Measurements from ENCODE around the gene P2RX2.

Gene P2RX2

DNA sequence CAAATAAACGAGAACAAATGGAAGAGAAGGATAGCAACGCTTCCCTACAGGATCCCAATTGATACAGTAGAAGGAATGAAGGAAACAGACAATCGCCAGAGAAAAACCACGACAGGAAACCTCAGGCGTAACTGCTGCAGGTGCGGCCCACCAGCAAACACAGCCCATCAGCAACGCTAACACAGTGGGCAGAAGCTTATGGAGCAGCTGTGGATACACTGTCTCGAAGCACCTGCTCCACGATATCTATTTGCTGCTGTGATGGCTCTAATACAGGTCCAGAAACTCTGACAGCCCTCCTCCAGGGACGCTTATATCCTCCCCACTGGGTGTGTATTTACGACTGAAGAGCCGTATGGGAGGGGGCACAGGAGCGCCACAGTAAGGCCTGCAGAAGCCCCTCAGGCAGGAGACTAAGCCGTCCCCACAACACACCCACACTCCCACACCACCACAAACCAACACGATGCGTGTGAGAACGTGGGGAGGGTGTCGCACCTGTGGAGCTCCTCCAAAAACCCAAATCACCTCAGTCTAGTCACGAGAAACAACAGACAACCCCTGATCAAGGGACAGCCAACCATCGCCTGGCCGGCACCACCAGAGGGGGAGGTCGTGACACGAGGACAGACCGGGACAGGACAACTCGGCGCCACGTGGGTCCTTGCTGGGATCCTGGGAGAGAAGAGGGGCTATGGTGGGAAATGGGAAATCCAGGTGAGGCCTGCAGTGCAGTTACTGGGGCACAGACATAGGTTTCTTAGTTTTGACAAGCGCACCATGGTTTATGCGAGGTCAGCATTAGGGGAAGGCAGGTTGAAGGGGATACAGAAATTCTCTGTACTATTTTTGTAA, 44.6 kb downstream of the P2RX2 start:
- no peak for DNase-seq

DNA sequence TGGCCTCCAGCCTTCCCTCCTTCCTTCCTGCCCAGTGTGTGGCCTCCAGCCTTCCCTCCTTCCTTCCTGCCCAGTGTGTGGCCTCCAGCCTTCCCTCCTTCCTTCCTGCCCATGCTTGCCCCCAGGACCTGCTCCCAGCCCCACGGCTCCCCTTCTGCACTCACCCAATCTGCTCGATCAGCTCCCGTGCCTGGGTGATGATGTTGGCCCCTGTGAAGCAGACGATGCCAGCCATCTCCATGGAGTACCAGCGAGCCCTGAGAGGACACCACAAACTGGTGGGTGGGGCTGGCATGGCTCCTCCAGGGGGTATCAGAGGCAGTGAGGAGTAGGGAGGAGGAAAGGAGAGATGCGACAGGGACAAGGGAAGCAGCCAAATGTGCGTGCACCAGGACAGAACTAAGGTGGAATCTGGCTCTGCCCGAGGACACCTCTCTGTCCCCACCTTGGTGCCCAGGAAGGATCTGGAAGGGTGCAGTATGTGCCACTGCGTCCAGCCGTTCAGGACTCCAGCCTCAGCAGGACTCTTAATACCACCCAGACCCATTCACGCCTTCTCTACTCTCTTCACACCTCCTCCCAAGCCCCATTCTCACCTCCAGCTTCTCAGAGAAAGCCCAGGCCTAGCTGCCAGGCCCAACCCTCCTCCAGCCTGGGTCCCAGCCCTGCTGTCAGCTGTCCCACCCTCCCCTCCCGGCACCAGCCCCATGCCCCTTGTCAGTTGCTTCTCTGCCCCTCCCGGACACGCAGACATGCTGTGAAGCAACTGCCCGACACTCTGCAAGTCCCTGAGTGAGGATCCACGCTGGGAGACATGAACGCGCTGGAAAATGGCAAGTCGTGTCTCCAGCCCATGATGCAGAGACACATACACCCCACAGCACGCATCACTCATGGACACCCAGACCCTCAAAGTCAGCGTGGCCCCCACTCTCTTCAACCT, 45.9 kb downstream of the P2RX2 start:
- DNase-seq, result no peak

DNA sequence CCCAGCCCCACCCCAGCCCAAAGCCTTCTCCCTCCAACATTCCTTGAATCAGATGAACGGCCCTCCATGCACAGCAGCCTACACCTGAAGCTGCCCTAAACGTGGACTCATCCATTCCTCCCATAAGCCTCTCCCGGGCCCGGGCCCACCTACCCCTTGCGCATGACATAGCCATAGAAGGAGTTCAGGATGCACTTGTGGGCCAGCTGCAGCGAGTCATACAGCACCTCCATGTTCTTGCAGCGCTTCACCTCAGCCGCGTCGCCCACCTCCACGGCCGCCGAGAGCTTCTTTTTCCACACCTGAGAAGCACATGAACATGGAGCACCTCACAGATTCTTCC, 46.5 kb downstream of the P2RX2 start:
- no peak for DNase-seq

DNA sequence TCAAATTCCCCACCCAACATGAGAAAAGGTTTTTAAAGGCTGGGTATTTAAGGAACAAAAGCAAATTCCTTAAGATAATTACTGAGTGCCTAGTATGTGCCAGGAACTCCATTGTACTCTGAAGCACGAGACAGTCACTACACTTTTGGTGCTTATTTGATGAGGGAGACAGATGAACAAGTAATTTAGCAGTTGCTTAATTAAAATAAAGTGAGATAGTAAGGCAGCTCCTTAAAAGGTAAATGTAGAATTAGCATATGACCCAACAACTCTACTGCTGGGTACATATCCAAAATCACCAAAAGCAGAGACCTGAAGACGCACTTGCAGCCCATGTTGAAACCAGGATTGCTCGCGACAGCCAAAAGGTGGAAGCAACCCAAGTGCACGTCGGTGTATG, 47.2 kb downstream of the P2RX2 start:
- DNase-seq, result no peak

DNA sequence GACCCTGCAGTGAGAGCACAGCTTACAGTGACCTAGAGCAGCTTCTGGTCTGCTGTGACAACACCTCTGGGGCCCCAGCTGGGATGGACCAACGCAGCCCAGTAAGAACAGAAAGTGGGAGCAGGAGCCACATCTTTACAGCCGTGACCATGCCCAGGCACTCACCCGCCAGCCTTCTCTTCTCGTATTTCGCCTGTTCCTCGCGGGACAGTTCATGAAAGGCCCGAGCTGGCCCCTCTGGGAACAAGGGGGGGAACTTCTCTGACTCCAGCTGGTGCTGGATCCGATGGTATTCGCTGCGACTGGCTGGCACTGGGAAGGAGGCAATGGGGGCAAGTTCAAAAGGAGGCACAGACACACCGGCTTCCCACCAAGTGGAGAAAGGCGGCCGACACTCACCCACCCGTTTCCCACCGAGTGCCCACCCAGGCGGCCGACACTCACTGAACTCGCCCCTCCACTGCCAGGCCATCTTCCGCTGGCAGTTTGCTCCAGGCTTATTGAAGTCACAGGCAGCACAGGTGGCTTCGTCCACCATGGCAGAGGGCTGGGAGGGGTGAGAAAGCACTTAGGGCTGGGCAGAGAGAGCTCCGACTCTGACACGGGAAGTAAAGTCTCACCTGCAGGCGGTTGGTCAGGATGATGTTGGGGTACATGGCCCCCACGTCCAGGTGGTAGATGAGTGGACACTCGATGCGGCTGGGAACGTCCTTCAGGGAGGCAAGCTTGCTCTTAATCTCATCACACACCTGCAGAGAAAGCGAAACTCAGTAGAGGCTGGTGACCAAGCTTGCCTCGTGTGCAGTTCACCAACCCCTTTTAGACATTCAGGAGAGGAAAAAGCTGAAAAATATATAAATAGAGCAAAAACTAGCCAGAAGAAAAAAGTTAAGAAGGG, 49.9 kb downstream of the P2RX2 start:
- DNase-seq, result no peak

DNA sequence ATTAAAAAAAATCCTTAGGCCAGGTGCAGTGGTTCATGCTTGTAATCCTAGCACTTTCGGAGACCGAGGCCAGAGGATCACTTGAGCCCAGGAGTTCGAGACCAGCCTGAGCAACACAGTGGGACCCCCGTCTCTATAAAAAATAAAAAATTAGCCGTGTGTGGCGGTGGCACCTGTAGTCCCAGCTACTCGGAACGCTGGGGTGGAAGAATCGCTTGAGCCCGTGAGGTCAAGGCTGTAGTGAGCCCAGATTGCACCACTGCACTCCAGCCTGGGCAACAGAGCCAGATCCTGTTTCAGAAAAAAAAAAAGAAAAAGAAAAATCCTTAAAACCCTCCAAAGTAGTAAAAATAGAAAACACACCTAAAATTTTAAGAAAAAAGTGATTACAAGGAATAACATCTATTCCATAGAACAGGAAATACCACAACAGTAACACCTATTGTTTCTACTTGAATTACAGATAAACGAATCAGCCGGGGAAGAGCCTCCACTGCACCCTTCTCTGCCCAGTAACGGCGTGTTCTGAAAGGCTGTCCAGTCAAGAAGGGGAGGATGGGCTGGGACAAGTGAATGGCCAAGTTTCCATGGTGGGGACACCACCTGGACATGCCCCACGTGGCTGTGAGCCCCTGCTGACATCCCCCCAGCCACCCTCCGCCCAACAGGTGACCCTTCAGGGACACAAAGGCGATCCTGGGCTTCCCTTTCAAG, 50.7 kb downstream of the P2RX2 start:
- DNase-seq, result no peak
